ENCODE results near the gene ODAD4. TPM values are rescaled to one million over a fixed set of nuclear protein-coding genes. Genes with fewer than 3 reads are reported as not detected.

ODAD4 gene
- total and polyA plus RNA-seq, 2 of the 4 experiments (the other 2 are of a cell fraction), result 0.38 to 0.54 TPM

DNA sequence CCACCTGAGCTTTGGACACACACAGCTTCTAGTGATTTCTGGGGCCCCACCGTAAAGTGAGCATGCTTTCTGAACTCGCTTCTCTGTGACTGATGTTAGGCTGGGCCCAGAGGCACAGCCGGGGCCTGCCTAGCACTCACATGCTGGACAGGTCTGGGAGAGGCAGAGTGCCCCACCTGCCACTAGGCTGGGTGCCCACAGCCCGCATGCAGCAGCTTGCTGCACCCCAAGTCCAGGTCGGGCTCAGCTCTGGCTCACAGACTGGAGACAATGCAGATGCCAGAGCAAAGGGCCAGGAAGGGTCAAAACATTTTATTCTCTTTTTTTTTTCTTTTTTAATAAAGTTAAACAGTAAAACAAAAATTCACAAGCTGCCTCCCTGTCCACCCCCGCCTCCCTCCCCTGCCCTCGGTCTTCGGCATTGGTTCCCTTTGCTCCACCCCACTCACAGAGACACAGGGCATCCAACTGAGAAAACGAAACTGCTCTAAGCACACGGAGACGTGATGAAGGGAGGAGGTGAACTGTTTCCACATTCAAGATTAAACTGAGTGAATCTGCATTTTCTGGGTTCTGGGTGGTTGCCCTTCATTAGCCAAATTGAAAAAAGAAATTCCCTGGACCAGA is 45.8 kb downstream of the ODAD4 start:
- Histone ChIP-seq H2AK9ac (replicated peaks; ENCODE audit: low read depth, low read length, poor library complexity) (no peak overlapping the region), H3K4me3 (ENCODE audit: insufficient read depth, low read depth, low read length) (no peak overlapping the region), H3K4me1 (ENCODE audit: control insufficient read depth, insufficient read depth, low read length) (no peaks in the 10 kb centered on the region), H3K4ac (ENCODE audit: low read depth, low read length) (no peak overlapping the region), H3K79me1 (ENCODE audit: low read depth in 1 of 2, low read length in 2 of 2) (peaks cover 14 to 54% of the 10 kb centered on the region in 2 experiments), H3K56ac (ENCODE audit: extremely low read depth, insufficient read depth, low read length) (no peak overlapping the region), H3K27ac (ENCODE audit: insufficient read depth, low read length) (no peak overlapping the region), H3K9me1 (ENCODE audit: insufficient read depth, low read length) (no peaks in the 10 kb centered on the region; the same call in 1 of the 2 replicates), H3K9me3 (ENCODE audit: control insufficient read depth, insufficient read depth, low read length) (no peaks in the 10 kb centered on the region), H2AK5ac (ENCODE audit: low read depth, low read length) (no peak overlapping the region), H2BK15ac (ENCODE audit: low read depth, low read length) (no peak overlapping the region), H3K36me3 (ENCODE audit: control insufficient read depth, insufficient read depth, low read length) (peaks cover 69% of the 10 kb centered on the region), H2BK20ac (ENCODE audit: low read depth, low read length) (no peak overlapping the region), H2BK120ac (ENCODE audit: low read depth, low read length) (no peak overlapping the region), H4K8ac (ENCODE audit: low read depth in 2 of 2, low read length in 2 of 2) (no peak overlapping the region), H3K27me3 (ENCODE audit: control insufficient read depth, insufficient read depth, low read length) (no peaks in the 10 kb centered on the region), H4K20me1 (ENCODE audit: insufficient read depth, low read length) (peaks cover 39% of the 10 kb centered on the region), H3K9ac (ENCODE audit: low read depth, low read length) (no peak overlapping the region), H3K23ac (ENCODE audit: low read depth, low read length) (no peak overlapping the region), H3K4me2 (ENCODE audit: low read depth, low read length) (no peak overlapping the region), H2AFZ (replicated peaks; ENCODE audit: low read length, poor library complexity) (no peak overlapping the region), H4K91ac (ENCODE audit: insufficient read depth, low read depth, low read length) (no peak overlapping the region), H3K18ac (ENCODE audit: low read depth, low read length) (no peak overlapping the region), H2BK5ac (ENCODE audit: low read depth, low read length, poor library complexity, severe bottlenecking) (no peak overlapping the region), H3K14ac (replicated peaks; ENCODE audit: low read depth, low read length) (no peak overlapping the region), H4K5ac (ENCODE audit: low read depth, low read length) (no peak overlapping the region)
- WGBS, 2 experiments (ENCODE audit: extremely low coverage in 2 of 2, insufficient read length in 1 of 2), result 83% methylated on average over 3 of the region's 11 CpGs; no CpG with 5 or more reads in 1 of the 2 experiments
- intact Hi-C loops (cut with micrococcal nuclease), result no loop called here
- TF ChIP-seq, protein P1, sequence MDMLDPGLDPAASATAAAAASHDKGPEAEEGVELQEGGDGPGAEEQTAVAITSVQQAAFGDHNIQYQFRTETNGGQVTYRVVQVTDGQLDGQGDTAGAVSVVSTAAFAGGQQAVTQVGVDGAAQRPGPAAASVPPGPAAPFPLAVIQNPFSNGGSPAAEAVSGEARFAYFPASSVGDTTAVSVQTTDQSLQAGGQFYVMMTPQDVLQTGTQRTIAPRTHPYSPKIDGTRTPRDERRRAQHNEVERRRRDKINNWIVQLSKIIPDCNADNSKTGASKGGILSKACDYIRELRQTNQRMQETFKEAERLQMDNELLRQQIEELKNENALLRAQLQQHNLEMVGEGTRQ (IDR thresholded peaks at IDR 0.05; ENCODE audit: low read depth, low read length), result no peak
- TF ChIP-seq SMC3 (IDR thresholded peaks at IDR 0.05; ENCODE audit: low read depth, low read length) (no peak), NFE2L2 (IDR thresholded peaks at IDR 0.05; ENCODE audit: low read depth, low read length) (no peak), CEBPB (IDR thresholded peaks at IDR 0.05; ENCODE audit: low read depth, low read length) (no peak), MAZ (IDR thresholded peaks at IDR 0.05; ENCODE audit: borderline replicate concordance, low read depth, low read length) (no peak), RCOR1 (IDR thresholded peaks at IDR 0.05; ENCODE audit: insufficient replicate concordance, low read length) (no peak), BHLHE40 (IDR thresholded peaks at IDR 0.05; ENCODE audit: low read depth, low read length) (no peak), RAD21 (IDR thresholded peaks at IDR 0.05; ENCODE audit: low read length) (no peak), CHD1 (IDR thresholded peaks at IDR 0.05; ENCODE audit: low read depth, low read length) (no peak), FOS (IDR thresholded peaks at IDR 0.05; ENCODE audit: low read depth, low read length) (no peak), POLR2A (IDR thresholded peaks at IDR 0.05; ENCODE audit: low read depth, low read length) (no peak), MXI1 (IDR thresholded peaks at IDR 0.05; ENCODE audit: borderline replicate concordance, low read depth, low read length) (no peak), RFX5 (IDR thresholded peaks at IDR 0.05; ENCODE audit: low read depth, low read length) (no peak), MAFK (IDR thresholded peaks at IDR 0.05; ENCODE audit: low read depth, low read length) (no peak)
- TF ChIP-seq, protein P2, sequence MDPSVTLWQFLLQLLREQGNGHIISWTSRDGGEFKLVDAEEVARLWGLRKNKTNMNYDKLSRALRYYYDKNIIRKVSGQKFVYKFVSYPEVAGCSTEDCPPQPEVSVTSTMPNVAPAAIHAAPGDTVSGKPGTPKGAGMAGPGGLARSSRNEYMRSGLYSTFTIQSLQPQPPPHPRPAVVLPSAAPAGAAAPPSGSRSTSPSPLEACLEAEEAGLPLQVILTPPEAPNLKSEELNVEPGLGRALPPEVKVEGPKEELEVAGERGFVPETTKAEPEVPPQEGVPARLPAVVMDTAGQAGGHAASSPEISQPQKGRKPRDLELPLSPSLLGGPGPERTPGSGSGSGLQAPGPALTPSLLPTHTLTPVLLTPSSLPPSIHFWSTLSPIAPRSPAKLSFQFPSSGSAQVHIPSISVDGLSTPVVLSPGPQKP (IDR thresholded peaks at IDR 0.05; ENCODE audit: borderline replicate concordance, low read depth, low read length), result no peak
- TF ChIP-seq, protein P3, sequence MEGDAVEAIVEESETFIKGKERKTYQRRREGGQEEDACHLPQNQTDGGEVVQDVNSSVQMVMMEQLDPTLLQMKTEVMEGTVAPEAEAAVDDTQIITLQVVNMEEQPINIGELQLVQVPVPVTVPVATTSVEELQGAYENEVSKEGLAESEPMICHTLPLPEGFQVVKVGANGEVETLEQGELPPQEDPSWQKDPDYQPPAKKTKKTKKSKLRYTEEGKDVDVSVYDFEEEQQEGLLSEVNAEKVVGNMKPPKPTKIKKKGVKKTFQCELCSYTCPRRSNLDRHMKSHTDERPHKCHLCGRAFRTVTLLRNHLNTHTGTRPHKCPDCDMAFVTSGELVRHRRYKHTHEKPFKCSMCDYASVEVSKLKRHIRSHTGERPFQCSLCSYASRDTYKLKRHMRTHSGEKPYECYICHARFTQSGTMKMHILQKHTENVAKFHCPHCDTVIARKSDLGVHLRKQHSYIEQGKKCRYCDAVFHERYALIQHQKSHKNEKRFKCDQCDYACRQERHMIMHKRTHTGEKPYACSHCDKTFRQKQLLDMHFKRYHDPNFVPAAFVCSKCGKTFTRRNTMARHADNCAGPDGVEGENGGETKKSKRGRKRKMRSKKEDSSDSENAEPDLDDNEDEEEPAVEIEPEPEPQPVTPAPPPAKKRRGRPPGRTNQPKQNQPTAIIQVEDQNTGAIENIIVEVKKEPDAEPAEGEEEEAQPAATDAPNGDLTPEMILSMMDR (conservative IDR thresholded peaks at IDR 0.05; ENCODE audit: low read depth, low read length), result no peak
- no peak for ATAC-seq (ENCODE audit: low read depth)
- ChIA-PET POLR2A (ENCODE audit: unreplicated experiment) (interaction anchor here (0.6 kb wide), 1 partner anchor 10 kb away, joined by 8 read pairs; the partner anchor contains the start of gene CNP), CTCF (no interaction called here)
- in situ Hi-C loops (cut with MboI; ENCODE audit: low sequenced_read_pairs), result no loop called here
- dilution Hi-C loops (cut with HindIII; ENCODE audit: low sequenced_read_pairs, unreplicated experiment), result no loop called here
- BruUV-seq (replicated peaks), result no TSS peak
- no peak for DNase-seq
